Glutamatergic neuron (in vitro differentiated cells): Measurements from ENCODE around the gene PAPPA2. TPM values are rescaled to one million over a fixed set of nuclear protein-coding genes. Genes with fewer than 3 reads are reported as not detected.

Experiments used
- DNase-seq: peaks from one replicate; pipeline ENCODE4 v3.0.0; 2022
- H3K27ac Mint-ChIP-seq: one replicate; pipeline ENCODE4 v1.8.0; 2020; ENCODE audit warnings: mild to moderate bottlenecking, mixed read lengths, inconsistent platforms; ENCODE audit not compliant: unreplicated experiment
- H3K27me3 Mint-ChIP-seq: one replicate; pipeline ENCODE4 v1.8.0; 2020; ENCODE audit warnings: mild to moderate bottlenecking, moderate library complexity, mixed read lengths, inconsistent platforms; ENCODE audit not compliant: unreplicated experiment
- H3K36me3 Mint-ChIP-seq: one replicate; pipeline ENCODE4 v1.8.0; 2020; ENCODE audit warnings: mild to moderate bottlenecking, mixed read lengths, inconsistent platforms; ENCODE audit not compliant: unreplicated experiment
- H3K4me1 Mint-ChIP-seq: one replicate; pipeline ENCODE4 v1.8.0; 2020; ENCODE audit warnings: mild to moderate bottlenecking, low read depth, mixed read lengths, inconsistent platforms; ENCODE audit not compliant: unreplicated experiment
- H3K4me3 Mint-ChIP-seq: one replicate; pipeline ENCODE4 v1.8.0; 2020; ENCODE audit warnings: mild to moderate bottlenecking, mixed read lengths, inconsistent platforms; ENCODE audit not compliant: unreplicated experiment
- H3K9me3 Mint-ChIP-seq: one replicate; pipeline ENCODE4 v1.8.0; 2020; ENCODE audit warnings: mild to moderate bottlenecking, moderate library complexity, mixed read lengths, inconsistent platforms; ENCODE audit not compliant: unreplicated experiment
- total RNA-seq: library from RNA; stranded (reverse); fragmentation: NEBNext Ultra II Directional; extraction: Animal tissue kit (Norgen Biotek cat#: 25700); gene quantifications from one replicate; pipeline ENCODE4 v1.2.1, GENCODE V29; 2021; ENCODE audit not compliant: unreplicated experiment
- TF ChIP-seq, protein P1 (sequence below): fragments of 200-600 bp; sonication (generic); IDR thresholded peaks from one replicate; pipeline ENCODE4 v1.5.0; 2021; ENCODE audit not compliant: partially characterized antibody, unreplicated experiment

The PAPPA2 gene
- total RNA-seq, 1 donor from 2014 or later = 2.3 TPM

DNA sequence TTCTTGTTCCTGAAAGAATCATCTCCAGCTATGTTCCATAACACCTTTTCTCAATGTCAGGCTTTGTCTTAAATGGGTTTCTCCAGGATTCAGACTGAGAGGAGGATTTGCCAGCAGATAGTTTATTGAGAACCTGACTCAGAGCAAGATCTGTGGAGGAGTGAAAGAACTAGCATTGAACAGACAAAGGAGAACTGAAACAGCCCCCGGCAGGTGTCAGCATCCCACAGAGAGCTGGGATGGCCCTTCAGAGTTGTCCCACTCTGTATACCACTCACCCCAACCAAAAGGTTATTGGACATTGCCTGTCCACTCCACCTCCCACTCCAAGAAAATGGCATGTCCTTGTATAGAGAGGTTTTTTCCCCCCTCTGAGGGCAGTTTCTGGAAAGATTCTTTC, 270.7 kb downstream of the PAPPA2 start:
- no peak overlapping the region for H3K27ac Mint-ChIP-seq
- H3K9me3 Mint-ChIP-seq = no peaks in the 10 kb centered on the region
- TF ChIP-seq, protein P1, sequence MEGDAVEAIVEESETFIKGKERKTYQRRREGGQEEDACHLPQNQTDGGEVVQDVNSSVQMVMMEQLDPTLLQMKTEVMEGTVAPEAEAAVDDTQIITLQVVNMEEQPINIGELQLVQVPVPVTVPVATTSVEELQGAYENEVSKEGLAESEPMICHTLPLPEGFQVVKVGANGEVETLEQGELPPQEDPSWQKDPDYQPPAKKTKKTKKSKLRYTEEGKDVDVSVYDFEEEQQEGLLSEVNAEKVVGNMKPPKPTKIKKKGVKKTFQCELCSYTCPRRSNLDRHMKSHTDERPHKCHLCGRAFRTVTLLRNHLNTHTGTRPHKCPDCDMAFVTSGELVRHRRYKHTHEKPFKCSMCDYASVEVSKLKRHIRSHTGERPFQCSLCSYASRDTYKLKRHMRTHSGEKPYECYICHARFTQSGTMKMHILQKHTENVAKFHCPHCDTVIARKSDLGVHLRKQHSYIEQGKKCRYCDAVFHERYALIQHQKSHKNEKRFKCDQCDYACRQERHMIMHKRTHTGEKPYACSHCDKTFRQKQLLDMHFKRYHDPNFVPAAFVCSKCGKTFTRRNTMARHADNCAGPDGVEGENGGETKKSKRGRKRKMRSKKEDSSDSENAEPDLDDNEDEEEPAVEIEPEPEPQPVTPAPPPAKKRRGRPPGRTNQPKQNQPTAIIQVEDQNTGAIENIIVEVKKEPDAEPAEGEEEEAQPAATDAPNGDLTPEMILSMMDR = no peak
- H3K36me3 Mint-ChIP-seq = no peaks in the 10 kb centered on the region
- no peak for DNase-seq
- no peaks in the 10 kb centered on the region for H3K4me1 Mint-ChIP-seq
- H3K4me3 Mint-ChIP-seq = no peak overlapping the region
- no peaks in the 10 kb centered on the region for H3K27me3 Mint-ChIP-seq

DNA sequence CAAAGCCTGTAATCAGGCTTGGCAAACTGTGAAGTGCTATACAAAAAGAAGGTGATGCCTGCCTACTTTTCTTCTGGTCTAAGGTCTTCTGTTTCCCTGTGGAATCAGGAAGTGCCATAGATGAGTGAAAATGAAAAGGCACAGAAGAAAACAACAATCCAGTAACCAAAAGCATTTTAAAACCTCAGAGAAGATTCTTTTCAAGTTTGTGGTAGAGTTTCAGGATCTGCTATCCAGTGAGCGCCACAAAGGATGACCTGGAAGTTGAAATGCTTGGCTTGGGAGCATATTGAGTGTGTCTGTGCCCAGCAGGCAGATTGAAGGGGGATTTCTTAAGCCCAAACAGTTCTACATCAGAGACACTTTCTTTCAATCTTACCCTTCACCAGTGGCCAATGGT, 272.2 kb downstream of the PAPPA2 start:
- TF ChIP-seq, protein P1 = no peak
- Mint-ChIP-seq H3K27ac (no peak overlapping the region), H3K36me3 (no peaks in the 10 kb centered on the region), H3K9me3 (no peaks in the 10 kb centered on the region), H3K4me3 (no peak overlapping the region), H3K27me3 (no peaks in the 10 kb centered on the region), H3K4me1 (no peaks in the 10 kb centered on the region)
- DNase-seq = no peak

DNA sequence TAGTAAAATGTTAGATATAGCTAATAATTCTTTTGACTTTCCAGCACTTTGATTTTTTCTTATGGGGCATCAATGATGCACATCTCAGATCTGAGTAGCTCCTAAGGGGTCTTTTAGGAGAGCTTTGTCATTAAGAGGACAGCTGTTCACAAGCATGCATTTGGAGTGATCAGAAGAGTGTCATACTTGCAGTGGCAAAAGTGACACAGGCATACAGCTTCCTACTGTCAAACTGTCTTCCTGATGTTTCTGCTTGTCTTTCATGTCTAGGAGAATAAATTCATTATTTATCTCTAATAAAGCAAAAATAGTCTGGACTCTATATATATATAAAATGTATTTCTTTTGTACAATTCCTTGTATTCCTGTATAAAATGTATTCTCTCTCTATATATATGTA, 273.0 kb downstream of the PAPPA2 start:
- DNase-seq = no peak
- no peaks in the 10 kb centered on the region for H3K9me3 Mint-ChIP-seq
- H3K4me1 Mint-ChIP-seq = no peaks in the 10 kb centered on the region
- H3K4me3 Mint-ChIP-seq = no peak overlapping the region
- no peaks in the 10 kb centered on the region for H3K36me3 Mint-ChIP-seq
- H3K27me3 Mint-ChIP-seq = no peaks in the 10 kb centered on the region
- TF ChIP-seq, protein P1 = no peak
- no peak overlapping the region for H3K27ac Mint-ChIP-seq

DNA sequence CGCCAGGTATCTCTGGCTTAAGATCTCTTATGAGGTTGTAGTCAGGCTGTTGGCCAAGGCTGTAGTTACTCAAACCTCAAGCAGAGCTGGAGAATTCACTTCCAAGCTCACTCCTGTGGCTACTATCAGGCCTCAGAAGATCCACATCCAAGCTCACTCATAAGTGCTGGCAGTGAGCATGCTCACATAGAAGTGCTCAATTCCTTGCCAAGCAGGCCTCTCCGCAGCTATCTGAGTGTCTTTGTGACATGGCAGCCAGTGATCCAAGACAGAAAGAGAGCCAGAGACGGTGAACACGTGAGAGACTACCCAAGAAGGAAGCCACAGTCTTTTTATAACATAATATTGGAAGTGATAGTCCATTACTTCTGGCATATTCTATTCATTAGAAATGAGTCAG, 278.2 kb downstream of the PAPPA2 start:
- H3K27ac Mint-ChIP-seq = no peak overlapping the region

DNA sequence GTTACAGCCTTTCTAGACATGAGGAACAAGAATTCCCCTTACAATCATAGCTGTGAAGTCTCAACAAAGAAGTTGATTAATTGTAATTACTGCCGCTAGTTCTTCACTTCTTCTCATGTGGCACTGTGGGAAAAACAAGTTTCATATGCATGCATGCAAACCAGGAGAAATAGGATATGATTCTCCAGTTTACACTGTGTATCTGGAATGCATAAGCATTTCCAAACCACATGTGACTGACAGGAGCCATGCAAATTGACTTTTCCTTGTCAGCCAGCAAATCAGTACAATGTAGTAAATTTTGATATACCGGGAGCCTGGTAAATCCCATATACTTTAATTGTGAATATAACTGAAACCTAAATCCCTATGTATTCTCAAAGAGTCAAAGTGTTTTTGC, 279.3 kb downstream of the PAPPA2 start:
- TF ChIP-seq, protein P1 = no peak
- Mint-ChIP-seq H3K4me1 (no peaks in the 10 kb centered on the region), H3K4me3 (no peak overlapping the region), H3K9me3 (no peaks in the 10 kb centered on the region), H3K27ac (no peak overlapping the region), H3K36me3 (no peaks in the 10 kb centered on the region), H3K27me3 (no peaks in the 10 kb centered on the region)
- DNase-seq = no peak

More for the DNA sequence above, 278.2 kb downstream of the PAPPA2 start:
- Mint-ChIP-seq H3K4me1 (no peaks in the 10 kb centered on the region), H3K36me3 (no peaks in the 10 kb centered on the region), H3K9me3 (no peaks in the 10 kb centered on the region), H3K27me3 (no peaks in the 10 kb centered on the region), H3K4me3 (no peak overlapping the region)
- DNase-seq = no peak
- TF ChIP-seq, protein P1 = no peak
